Transverse colon (tissue), 4 donors: ENCODE data around the gene FJX1.

Source experiments
- EP300 ChIP-seq: sonication (generic); formaldehyde crosslinking; IDR thresholded peaks from one replicate; pipeline ENCODE4 v1.6.1; 2017; ENCODE audit warnings: antibody characterized with exemption, low read depth
- POLR2A ChIP-seq: fragments of 450-650 bp; IDR thresholded peaks from one replicate; pipeline ENCODE4 v1.6.1; 2016; ENCODE audit warnings: antibody characterized with exemption, mild to moderate bottlenecking, moderate library complexity
- POLR2AphosphoS5 ChIP-seq, 3 donors: sonication (generic); formaldehyde crosslinking; IDR thresholded peaks; one replicate each; pipeline ENCODE4 v1.6.1; 2016; ENCODE audit warnings: antibody characterized with exemption in 3 of 3
- TF ChIP-seq, protein P1 (sequence below), 5 experiments: fragments of 200-600 bp in 3 of 5; fragments of 450-650 bp in 2 of 5; sonication (generic) in 3 of 5; IDR thresholded peaks; 1 replicate in 2 of 5; 2 replicates in 3 of 5; pipeline ENCODE4 v1.5.1; 2016 to 2017; ENCODE audit warnings: antibody characterized with exemption in 5 of 5, inconsistent platforms in 3 of 5, mild to moderate bottlenecking in 2 of 5, moderate library complexity in 1 of 5

DNA sequence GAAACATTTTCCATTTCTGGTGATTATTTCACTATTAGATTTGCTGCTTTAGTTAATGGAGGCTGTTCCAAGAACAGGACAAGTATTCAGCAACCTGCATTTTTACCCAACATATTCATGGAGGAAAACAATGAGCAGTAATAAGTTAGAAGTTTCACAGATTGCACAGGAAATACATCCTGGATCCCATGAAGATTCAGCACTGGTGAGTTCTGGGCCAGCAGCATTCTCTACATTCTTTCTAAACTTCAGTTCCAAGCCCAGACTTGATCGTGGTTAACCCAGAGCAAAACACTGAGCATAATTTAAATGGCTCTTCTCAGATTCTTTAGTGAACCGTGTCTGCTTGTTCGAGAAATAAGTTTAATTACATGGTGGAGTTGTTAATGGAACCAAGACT is 3.8 kb downstream of the FJX1 start:
- no peak for TF ChIP-seq POLR2AphosphoS5 (IDR thresholded peaks at IDR 0.05)
- TF ChIP-seq, protein P1, sequence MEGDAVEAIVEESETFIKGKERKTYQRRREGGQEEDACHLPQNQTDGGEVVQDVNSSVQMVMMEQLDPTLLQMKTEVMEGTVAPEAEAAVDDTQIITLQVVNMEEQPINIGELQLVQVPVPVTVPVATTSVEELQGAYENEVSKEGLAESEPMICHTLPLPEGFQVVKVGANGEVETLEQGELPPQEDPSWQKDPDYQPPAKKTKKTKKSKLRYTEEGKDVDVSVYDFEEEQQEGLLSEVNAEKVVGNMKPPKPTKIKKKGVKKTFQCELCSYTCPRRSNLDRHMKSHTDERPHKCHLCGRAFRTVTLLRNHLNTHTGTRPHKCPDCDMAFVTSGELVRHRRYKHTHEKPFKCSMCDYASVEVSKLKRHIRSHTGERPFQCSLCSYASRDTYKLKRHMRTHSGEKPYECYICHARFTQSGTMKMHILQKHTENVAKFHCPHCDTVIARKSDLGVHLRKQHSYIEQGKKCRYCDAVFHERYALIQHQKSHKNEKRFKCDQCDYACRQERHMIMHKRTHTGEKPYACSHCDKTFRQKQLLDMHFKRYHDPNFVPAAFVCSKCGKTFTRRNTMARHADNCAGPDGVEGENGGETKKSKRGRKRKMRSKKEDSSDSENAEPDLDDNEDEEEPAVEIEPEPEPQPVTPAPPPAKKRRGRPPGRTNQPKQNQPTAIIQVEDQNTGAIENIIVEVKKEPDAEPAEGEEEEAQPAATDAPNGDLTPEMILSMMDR (IDR thresholded peaks at IDR 0.05), result no peak
- no peak for TF ChIP-seq EP300
- TF ChIP-seq POLR2A, result no peak
